ENCODE data around the gene C3orf52.

C3orf52 gene

DNA sequence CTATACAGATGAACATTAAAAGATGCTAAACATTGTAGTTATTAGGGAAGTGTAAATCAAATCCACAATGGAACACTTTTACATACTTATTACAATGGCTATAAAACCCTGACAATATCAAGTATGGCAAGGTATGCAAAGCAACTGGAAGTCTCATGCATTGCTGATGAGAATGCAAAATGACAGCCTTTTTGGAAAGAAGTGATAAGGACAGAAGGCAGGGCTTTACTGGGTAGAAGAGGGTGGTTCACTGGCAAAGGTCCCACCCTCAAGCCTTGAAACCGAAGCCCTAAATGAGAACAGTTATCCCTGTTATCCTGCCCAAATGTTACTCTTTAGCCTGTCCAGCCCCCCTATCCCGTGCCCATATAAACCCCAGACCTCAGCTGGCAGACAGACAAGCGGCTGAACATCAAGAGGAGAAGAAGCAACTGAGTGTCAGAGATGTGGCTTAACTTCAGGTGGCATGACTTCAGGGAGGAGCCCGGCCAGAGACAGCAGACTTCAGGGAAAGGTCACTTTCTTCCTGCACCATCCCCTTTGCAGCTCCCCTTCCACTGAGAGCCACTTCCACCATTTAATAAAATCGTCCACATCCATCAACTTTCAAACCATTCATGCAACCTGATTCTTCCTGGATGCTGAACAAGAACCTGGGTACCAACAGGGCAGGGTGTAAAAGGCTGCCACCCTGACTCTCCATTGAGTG lies 47.6 kb downstream of the C3orf52 start:
- no peak for DNase-seq (ENCODE audit: low spot score)
- TF ChIP-seq, protein P1, sequence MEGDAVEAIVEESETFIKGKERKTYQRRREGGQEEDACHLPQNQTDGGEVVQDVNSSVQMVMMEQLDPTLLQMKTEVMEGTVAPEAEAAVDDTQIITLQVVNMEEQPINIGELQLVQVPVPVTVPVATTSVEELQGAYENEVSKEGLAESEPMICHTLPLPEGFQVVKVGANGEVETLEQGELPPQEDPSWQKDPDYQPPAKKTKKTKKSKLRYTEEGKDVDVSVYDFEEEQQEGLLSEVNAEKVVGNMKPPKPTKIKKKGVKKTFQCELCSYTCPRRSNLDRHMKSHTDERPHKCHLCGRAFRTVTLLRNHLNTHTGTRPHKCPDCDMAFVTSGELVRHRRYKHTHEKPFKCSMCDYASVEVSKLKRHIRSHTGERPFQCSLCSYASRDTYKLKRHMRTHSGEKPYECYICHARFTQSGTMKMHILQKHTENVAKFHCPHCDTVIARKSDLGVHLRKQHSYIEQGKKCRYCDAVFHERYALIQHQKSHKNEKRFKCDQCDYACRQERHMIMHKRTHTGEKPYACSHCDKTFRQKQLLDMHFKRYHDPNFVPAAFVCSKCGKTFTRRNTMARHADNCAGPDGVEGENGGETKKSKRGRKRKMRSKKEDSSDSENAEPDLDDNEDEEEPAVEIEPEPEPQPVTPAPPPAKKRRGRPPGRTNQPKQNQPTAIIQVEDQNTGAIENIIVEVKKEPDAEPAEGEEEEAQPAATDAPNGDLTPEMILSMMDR (IDR thresholded peaks at IDR 0.05; ENCODE audit: extremely low read depth, missing control alignments): no peak

DNA sequence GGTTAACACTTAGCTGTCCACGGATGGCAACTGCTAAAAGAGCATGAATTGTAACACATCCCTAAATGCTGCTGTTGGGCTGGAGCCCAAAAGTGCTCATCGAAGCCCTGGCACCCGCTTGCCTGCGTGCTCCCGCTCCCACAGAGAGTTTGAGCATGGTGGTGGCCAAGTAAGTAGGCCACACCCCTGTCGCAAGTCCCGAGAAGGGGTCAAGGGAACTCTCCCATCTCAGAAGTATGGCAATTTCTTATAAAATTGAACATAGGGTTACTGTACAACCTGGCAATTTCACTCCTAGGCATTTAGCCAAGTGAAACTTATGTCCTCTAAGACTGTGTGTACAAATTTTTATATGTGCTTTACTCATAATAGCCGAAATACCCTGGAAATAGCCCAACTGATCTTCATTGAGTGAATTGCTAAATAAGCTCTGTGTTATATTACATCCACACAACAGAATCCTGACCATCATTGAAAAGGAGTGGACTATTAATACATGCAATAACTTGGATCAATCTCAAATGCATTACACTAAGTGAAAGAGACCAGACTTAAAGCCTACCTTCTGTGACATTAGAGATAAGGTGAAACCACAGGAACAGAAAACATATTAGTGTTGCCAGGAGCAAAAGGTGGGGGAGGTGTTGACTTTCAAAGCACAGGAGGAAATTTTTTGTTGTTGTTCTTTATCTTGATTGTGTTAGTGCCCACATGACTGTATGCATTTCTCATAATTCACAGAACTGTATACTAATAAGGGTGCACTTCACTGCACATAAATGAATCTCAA lies 48.3 kb downstream of the C3orf52 start:
- DNase-seq (ENCODE audit: low spot score): no peak
- TF ChIP-seq, protein P1 (IDR thresholded peaks at IDR 0.05; ENCODE audit: extremely low read depth, missing control alignments): no peak

DNA sequence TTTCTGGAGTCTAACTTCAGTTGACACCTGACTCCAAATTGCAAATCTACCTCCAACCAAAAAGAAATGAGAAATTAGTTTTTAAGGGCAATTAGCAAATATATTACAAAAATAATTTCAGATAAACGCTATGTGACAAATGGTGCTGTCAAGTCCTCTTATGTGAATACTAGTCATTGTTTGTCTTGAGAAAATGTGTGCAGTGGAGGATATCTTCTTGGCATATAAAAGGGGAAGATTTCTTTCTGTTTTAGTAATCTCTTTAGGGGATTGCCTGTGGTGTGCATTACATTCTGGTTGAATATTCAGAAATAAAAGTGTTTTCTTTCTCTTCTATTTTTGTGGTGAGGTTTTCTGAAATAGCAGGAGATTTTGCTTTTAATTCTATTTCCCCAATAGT lies 49.9 kb downstream of the C3orf52 start:
- TF ChIP-seq, protein P1 (IDR thresholded peaks at IDR 0.05; ENCODE audit: extremely low read depth, missing control alignments): no peak
- no peak for DNase-seq (ENCODE audit: low spot score)

DNA sequence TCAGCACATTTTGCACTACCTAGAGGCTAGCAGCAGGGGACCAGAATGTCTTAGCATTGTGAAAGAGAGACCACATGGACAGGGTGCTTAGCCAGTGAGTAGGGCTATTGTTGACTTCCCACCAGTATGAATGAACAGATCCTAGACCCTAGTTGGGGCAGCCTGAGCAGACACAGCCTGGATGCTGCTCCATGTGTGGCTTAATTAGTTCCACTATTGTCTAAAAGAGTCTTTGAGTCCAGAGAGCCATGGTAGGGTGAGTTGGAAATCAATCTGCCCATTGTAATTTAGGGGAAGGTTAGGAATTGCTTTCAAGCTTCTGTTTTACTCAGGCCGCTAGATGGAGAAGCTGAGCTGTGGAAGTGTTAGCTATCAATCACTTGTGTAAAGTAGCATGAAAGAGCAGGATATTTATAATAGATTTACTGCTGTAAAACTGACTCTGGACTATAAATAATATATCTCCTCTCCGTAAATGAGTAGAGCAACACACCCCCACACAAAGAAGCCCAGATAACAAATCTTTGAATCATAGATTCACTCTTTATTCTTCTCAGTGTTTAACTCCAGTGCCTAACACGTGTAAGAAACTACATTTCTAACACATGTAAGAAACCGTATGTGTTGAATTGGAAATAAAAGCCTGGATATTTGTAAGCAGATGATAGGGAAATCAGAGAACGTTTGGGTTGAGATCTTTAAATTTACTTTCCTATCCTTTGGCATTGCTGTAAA lies 50.9 kb downstream of the C3orf52 start:
- DNase-seq (ENCODE audit: low spot score): no peak
- TF ChIP-seq, protein P1 (IDR thresholded peaks at IDR 0.05; ENCODE audit: extremely low read depth, missing control alignments): peak; percentile 64

DNA sequence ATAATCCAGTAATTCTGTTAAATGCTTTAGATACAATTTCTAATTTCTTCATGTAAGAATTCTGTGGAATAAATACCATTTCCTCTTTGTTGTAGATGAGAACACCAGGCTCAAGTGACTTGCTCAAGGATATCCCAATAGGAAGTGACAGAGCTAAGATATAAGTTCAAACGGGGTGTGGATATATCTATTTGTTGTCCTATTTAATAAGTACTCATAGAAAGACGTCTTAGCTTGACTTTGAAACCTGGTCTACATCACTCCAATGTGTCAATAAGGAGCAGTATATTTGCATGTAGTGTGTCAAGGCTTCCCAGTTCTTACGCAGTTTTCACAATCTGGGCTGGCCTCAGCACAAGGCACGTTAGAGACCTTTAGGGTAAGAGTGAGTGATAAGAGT lies 51.6 kb downstream of the C3orf52 start:
- DNase-seq (ENCODE audit: low spot score): no peak
- TF ChIP-seq, protein P1 (IDR thresholded peaks at IDR 0.05; ENCODE audit: extremely low read depth, missing control alignments): no peak

DNA sequence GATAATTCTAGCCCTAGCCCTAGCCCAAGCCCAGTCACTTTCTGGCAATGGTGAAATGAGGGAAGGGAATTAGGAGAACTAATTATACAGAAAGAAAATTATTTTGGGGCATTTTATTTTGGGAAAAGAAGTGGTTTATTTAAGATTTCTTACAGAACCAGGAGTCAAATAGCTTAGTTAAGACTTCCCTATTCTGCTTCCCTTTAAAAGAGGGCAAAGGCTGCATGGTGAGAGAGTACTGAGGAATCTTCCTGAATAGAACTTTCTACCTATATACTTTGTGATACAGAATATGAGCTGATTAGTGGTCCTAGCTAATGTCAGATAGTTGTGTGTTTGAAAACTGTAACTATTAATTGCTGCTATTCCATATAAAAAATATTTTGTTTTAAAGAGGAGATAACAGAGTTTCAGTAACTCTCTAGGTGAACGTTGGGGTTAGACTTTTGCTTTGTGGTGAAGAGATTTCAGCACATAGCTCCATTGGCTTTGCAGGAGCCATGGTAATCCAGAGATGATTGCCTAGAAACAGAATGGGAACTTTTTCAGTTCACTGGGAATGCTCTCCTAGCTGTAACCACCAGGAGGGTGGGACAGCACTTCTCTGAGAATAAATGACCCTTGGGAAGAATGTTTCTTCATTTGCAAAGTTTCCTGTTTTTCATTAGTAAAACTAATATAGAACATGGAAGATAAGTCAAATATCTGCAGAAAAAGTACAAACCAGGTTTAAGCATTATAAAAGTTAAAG lies 52.2 kb downstream of the C3orf52 start:
- DNase-seq (ENCODE audit: low spot score): no peak
- TF ChIP-seq, protein P1 (IDR thresholded peaks at IDR 0.05; ENCODE audit: extremely low read depth, missing control alignments): no peak
